Neural cell (in vitro differentiated cells): ENCODE measurements around the gene HBM.

Experiments
- EP300 ChIP-seq: fragments of 450-650 bp; conservative IDR thresholded peaks from 2 replicates; pipeline ENCODE4 v1.6.1; 2014; ENCODE audit warnings: antibody characterized with exemption, mild to moderate bottlenecking, moderate library complexity; ENCODE audit not compliant: poor library complexity, severe bottlenecking
- POLR2AphosphoS5 ChIP-seq: IDR thresholded peaks from 2 replicates; pipeline ENCODE4 v1.6.1; 2012
- TF ChIP-seq, protein P1 (sequence below): fragments of 450-650 bp; IDR thresholded peaks from 2 replicates; pipeline ENCODE4 v1.5.1; 2014; ENCODE audit warnings: antibody characterized with exemption, mild to moderate bottlenecking, moderate library complexity; ENCODE audit not compliant: poor library complexity, severe bottlenecking

DNA sequence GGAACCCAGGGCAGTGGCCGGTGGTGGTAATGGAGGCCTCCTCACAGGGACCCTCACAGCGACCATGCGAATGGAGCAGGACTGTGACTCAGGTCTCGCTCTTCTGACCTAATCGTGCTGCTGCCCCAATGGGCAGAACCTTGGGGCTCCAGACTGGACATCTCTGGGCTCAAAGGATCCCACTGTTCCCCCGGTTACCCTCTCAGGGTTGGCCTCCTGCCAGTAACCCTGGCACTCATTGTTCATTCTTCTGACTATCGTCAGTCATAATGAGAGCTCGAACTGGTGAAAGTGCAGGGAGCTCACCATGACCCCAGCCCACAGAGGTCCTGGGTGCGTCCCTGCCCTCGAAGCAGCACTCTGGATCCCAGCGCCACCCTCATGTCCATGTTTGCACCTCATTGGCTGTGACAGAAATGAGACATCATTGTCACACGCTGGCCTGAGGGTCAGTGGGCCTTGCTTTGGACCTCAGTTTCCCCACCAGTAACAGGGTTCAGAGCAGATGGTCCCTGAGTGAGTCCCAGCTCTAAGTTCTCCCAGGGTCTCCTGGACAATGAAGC, 23.3 kb upstream of the HBM start:
- TF ChIP-seq POLR2AphosphoS5 (no peak), EP300 (no peak)
- TF ChIP-seq, protein P1, sequence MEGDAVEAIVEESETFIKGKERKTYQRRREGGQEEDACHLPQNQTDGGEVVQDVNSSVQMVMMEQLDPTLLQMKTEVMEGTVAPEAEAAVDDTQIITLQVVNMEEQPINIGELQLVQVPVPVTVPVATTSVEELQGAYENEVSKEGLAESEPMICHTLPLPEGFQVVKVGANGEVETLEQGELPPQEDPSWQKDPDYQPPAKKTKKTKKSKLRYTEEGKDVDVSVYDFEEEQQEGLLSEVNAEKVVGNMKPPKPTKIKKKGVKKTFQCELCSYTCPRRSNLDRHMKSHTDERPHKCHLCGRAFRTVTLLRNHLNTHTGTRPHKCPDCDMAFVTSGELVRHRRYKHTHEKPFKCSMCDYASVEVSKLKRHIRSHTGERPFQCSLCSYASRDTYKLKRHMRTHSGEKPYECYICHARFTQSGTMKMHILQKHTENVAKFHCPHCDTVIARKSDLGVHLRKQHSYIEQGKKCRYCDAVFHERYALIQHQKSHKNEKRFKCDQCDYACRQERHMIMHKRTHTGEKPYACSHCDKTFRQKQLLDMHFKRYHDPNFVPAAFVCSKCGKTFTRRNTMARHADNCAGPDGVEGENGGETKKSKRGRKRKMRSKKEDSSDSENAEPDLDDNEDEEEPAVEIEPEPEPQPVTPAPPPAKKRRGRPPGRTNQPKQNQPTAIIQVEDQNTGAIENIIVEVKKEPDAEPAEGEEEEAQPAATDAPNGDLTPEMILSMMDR = no peak
